SKM-1 treated with dmso at 0.1 percent for 144 hours (cell line): Measurements from ENCODE around the gene BCAP31.
"Not testable (repeated sequence)": the region's sequence is repeated elsewhere in the genome, so short reads cannot be mapped to it uniquely, and the experiment has no call there.

ENCODE experiments used
- DNase-seq: peaks from one replicate; lab custom pipeline; 2025; ENCODE audit not compliant: unreplicated experiment; lab: John Stamatoyannopoulos, UW

BCAP31 gene

GRCh38 chrX:153696538-153696937 lies 27.6 kb downstream of the BCAP31 start:
- not testable (repeated sequence) for DNase-seq

- DNase-seq = no peak
These were observed 28.1 kb downstream of the BCAP31 start for GRCh38 chrX:153696100-153696499.

- no peak for DNase-seq
These were observed 29.4 kb downstream of the BCAP31 start for GRCh38 chrX:153694687-153695270.

GRCh38 chrX:153694256-153694655 lies 29.9 kb downstream of the BCAP31 start:
- DNase-seq = not testable (repeated sequence)

- no peak for DNase-seq
These were observed 30.7 kb downstream of the BCAP31 start for GRCh38 chrX:153693216-153694086.

GRCh38 chrX:153692611-153693156 lies 31.5 kb downstream of the BCAP31 start:
- DNase-seq = no peak

GRCh38 chrX:153692003-153692402 lies 32.2 kb downstream of the BCAP31 start:
- DNase-seq = no peak

GRCh38 chrX:153691032-153691827 lies 33.0 kb downstream of the BCAP31 start:
- DNase-seq = not testable (repeated sequence)

GRCh38 chrX:153690466-153690865 lies 33.7 kb downstream of the BCAP31 start:
- DNase-seq = no peak

GRCh38 chrX:153689654-153690465 lies 34.3 kb downstream of the BCAP31 start:
- no peak for DNase-seq

GRCh38 chrX:153688911-153689590 lies 35.1 kb downstream of the BCAP31 start:
- no peak for DNase-seq

GRCh38 chrX:153688506-153688905 lies 35.7 kb downstream of the BCAP31 start:
- no peak for DNase-seq

GRCh38 chrX:153688071-153688470 lies 36.1 kb downstream of the BCAP31 start:
- DNase-seq = no peak

- DNase-seq = peak; percentile 37
These were observed 36.8 kb downstream of the BCAP31 start, which contains the start of gene SLC6A8 for GRCh38 chrX:153687121-153688039. Gene SLC6A8 (plus strand): TSS chrX:153687926. CDS start chrX:153688575, 649 bp downstream.

- no peak for DNase-seq
These were observed 37.5 kb downstream of the BCAP31 start for GRCh38 chrX:153686711-153687110.

GRCh38 chrX:153685751-153686696 lies 38.2 kb downstream of the BCAP31 start:
- DNase-seq = peak; percentile 13

GRCh38 chrX:153685156-153685536 lies 39.0 kb downstream of the BCAP31 start:
- no peak for DNase-seq
